OCI-LY3 (cell line): ENCODE data around the gene UCKL1.
A peak's percentile ranks its signal among the peaks of the same experiment; 100 is the strongest.

Experiments
- H2AFZ ChIP-seq: fragments of 200-600, 300-600 bp; shearing (Covaris generic); 2 replicates; pipeline ENCODE4 v1.6.0; 2014; ENCODE audit warnings: antibody characterized with exemption, low read depth, low read length
- H3K27ac ChIP-seq: fragments of 200-600, 300-600 bp; sonication (generic); 2 replicates; pipeline ENCODE4 v1.5.1; 2014; ENCODE audit warnings: mild to moderate bottlenecking, low read length, moderate library complexity, mixed read lengths
- H3K27me3 ChIP-seq: fragments of 200-600, 300-600 bp; sonication (generic); 2 replicates; pipeline ENCODE4 v1.6.1; 2014; ENCODE audit warnings: low read depth, low read length, mixed read lengths
- H3K36me3 ChIP-seq: fragments of 200-600, 300-600 bp; sonication (generic); replicated peaks from 2 replicates; pipeline ENCODE3; 2014; ENCODE audit warnings: low read depth, low read length, mixed read lengths
- H3K4me1 ChIP-seq: fragments of 300-600, 200-600 bp; sonication (generic); 2 replicates; pipeline ENCODE4 v1.6.1; 2014; ENCODE audit warnings: low read length, mixed read lengths
- H3K4me2 ChIP-seq: fragments of 200-600, 300-600 bp; sonication (generic); 2 replicates; pipeline ENCODE4 v1.6.1; 2014; ENCODE audit warnings: low read length, mixed read lengths
- H3K4me3 ChIP-seq: fragments of 300-600, 200-600 bp; sonication (generic); 2 replicates; pipeline ENCODE4 v1.5.1; 2014; ENCODE audit warnings: antibody characterized with exemption, mild to moderate bottlenecking, low read length, moderate library complexity
- H3K79me2 ChIP-seq: fragments of 300-600, 200-600 bp; shearing (Covaris generic); 2 replicates; pipeline ENCODE4 v1.6.1; 2014; ENCODE audit warnings: mild to moderate bottlenecking, low read length, mixed read lengths
- H3K9ac ChIP-seq: fragments of 300-600, 200-600 bp; shearing (Covaris generic); 2 replicates; pipeline ENCODE4 v1.6.0; 2014; ENCODE audit warnings: mild to moderate bottlenecking, low read length, moderate library complexity
- H3K9me3 ChIP-seq: fragments of 200-600, 300-600 bp; shearing (Covaris generic); 2 replicates; pipeline ENCODE4 v1.6.1; 2014; ENCODE audit warnings: low read length, mixed read lengths; ENCODE audit not compliant: insufficient read depth
- H4K20me1 ChIP-seq: fragments of 200-600, 300-600 bp; sonication (generic); 2 replicates; pipeline ENCODE4 v1.6.1; 2016; ENCODE audit warnings: low read length, mixed read lengths; ENCODE audit not compliant: insufficient read depth
- EZH2phosphoT487 ChIP-seq: fragments of 200-600 bp; shearing (Covaris generic); IDR thresholded peaks from 2 replicates; pipeline ENCODE4 v1.6.1; 2018; ENCODE audit warnings: antibody characterized with exemption, mixed run types, low read depth
- TF ChIP-seq, protein P1 (sequence below): fragments of 200-600, 300-600 bp; sonication (generic); IDR thresholded peaks from 2 replicates; pipeline ENCODE4 v1.5.1; 2014; ENCODE audit warnings: antibody characterized with exemption, low read length, low read depth

Gene UCKL1

DNA sequence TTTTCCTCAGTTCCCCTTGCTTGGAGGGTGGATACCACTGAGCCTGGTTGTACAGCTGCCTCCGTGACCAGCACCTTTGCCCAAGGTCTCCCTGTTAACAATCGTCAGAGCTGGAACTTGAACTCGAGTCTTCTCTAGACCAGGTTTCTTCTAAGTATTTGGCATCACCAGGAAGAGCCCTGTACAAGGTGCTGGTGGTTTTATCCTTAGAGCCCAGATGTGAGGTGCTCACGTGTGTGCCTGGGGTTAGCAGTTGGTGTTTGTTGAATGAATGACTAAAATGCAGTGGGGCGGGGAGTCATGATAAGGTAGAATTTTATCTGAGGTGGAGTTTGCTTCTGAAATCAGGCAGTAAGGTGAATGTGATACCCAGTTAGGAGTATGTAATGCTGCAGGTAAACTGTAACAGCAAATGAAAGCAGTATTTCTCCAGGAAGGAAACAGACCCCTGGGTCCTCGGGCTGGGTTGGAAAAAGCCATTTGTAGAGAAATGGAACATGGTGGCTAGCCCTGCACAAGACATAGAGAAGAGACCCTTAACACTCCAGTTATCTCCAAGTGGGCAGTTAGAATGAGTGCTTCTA is 58.1 kb downstream of the UCKL1 start:
- no peaks in the 10 kb centered on the region for H3K9me3 ChIP-seq
- H3K27ac ChIP-seq: no peak overlapping the region
- H3K4me2 ChIP-seq: no peak overlapping the region
- no peaks in the 10 kb centered on the region for H3K27me3 ChIP-seq
- H3K9ac ChIP-seq: no peak overlapping the region
- no peak overlapping the region for H2AFZ ChIP-seq
- peaks cover 8% of the 10 kb centered on the region for H3K4me1 ChIP-seq
- H3K79me2 ChIP-seq: peaks cover 77% of the 10 kb centered on the region
- H3K36me3 ChIP-seq: peaks cover 18% of the 10 kb centered on the region
- no peak for TF ChIP-seq EZH2phosphoT487
- TF ChIP-seq, protein P1, sequence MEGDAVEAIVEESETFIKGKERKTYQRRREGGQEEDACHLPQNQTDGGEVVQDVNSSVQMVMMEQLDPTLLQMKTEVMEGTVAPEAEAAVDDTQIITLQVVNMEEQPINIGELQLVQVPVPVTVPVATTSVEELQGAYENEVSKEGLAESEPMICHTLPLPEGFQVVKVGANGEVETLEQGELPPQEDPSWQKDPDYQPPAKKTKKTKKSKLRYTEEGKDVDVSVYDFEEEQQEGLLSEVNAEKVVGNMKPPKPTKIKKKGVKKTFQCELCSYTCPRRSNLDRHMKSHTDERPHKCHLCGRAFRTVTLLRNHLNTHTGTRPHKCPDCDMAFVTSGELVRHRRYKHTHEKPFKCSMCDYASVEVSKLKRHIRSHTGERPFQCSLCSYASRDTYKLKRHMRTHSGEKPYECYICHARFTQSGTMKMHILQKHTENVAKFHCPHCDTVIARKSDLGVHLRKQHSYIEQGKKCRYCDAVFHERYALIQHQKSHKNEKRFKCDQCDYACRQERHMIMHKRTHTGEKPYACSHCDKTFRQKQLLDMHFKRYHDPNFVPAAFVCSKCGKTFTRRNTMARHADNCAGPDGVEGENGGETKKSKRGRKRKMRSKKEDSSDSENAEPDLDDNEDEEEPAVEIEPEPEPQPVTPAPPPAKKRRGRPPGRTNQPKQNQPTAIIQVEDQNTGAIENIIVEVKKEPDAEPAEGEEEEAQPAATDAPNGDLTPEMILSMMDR: no peak
- H3K4me3 ChIP-seq: no peak overlapping the region
- peaks cover 54% of the 10 kb centered on the region for H4K20me1 ChIP-seq

DNA sequence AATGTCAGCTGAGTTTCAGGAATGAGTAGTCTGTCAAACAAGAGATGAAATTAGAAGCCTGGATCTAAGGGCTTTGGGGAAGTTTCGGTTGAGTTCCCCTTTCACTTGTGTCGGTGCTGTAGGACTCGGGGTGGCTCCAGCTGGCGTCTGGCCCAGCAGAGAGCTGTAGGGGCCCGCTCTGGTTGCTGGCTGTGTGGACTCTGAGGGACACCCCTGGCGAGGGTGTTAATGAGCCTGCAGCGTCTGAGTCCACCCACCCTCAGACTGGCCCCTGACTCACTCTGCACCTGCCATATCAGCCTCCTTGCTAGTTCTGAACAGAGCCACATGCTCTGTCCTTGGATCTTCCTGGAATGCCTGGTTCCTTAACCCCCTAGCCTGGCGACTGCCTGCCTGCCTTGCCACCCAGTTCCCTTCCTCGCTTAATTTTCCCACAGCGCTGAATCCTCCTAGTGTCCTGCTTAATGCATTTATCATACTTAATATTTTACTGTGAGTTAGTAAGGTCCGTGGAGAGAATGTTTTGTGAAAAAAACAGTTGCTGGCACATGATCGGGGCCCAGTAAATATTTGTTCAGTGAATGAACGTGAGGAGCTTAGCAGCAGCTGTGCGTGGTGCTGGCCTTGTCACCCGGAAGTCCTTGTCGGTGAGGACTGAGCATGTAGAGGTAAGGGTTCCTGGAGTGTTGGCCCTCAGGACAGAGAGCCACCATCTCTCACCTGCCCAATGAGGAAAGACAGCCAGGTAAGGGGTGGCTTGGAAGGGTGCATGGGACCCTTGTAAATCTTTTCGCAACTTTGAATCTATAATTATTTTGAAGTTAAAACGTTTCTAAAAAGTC is 59.7 kb downstream of the UCKL1 start:
- H3K9ac ChIP-seq: peak overlapping the region; percentile 96
- peaks cover 8% of the 10 kb centered on the region for H3K4me1 ChIP-seq
- peak overlapping the region; percentile 98 for H3K4me3 ChIP-seq
- H3K36me3 ChIP-seq: peaks cover 15% of the 10 kb centered on the region
- H3K4me2 ChIP-seq: peak overlapping the region; percentile 88
- peaks cover 62% of the 10 kb centered on the region for H3K79me2 ChIP-seq
- no peak overlapping the region for H2AFZ ChIP-seq
- TF ChIP-seq, protein P1: no peak
- no peak for TF ChIP-seq EZH2phosphoT487
- no peaks in the 10 kb centered on the region for H3K9me3 ChIP-seq
- H3K27ac ChIP-seq: peak overlapping the region; percentile 67
- peaks cover 48% of the 10 kb centered on the region for H4K20me1 ChIP-seq
- no peaks in the 10 kb centered on the region for H3K27me3 ChIP-seq

DNA sequence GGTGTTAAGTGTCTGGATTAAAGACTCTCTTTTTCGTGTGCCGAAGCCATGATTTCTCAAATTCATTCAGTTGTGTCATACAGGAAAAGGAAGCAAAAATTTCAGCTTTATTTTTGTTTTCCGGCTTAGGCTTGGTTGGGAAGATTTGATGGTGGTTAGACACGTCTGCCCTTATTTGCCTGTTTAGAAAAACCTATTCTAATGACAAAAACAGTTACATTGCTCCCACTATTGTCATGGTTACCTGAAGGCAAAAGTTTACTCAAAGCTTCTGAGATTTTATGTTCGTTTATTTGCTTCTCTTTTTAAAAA is 60.3 kb downstream of the UCKL1 start:
- peak overlapping the region; percentile 88 for H3K4me2 ChIP-seq
- H2AFZ ChIP-seq: no peak overlapping the region
- H3K27ac ChIP-seq: peak overlapping the region; percentile 67
- peaks cover 8% of the 10 kb centered on the region for H3K4me1 ChIP-seq
- H4K20me1 ChIP-seq: peaks cover 43% of the 10 kb centered on the region
- H3K9me3 ChIP-seq: no peaks in the 10 kb centered on the region
- peaks cover 12% of the 10 kb centered on the region for H3K36me3 ChIP-seq
- H3K4me3 ChIP-seq: peak overlapping the region; percentile 98
- peaks cover 57% of the 10 kb centered on the region for H3K79me2 ChIP-seq
- TF ChIP-seq, protein P1: no peak
- no peak for TF ChIP-seq EZH2phosphoT487
- H3K27me3 ChIP-seq: no peaks in the 10 kb centered on the region
- peak overlapping the region; percentile 96 for H3K9ac ChIP-seq

DNA sequence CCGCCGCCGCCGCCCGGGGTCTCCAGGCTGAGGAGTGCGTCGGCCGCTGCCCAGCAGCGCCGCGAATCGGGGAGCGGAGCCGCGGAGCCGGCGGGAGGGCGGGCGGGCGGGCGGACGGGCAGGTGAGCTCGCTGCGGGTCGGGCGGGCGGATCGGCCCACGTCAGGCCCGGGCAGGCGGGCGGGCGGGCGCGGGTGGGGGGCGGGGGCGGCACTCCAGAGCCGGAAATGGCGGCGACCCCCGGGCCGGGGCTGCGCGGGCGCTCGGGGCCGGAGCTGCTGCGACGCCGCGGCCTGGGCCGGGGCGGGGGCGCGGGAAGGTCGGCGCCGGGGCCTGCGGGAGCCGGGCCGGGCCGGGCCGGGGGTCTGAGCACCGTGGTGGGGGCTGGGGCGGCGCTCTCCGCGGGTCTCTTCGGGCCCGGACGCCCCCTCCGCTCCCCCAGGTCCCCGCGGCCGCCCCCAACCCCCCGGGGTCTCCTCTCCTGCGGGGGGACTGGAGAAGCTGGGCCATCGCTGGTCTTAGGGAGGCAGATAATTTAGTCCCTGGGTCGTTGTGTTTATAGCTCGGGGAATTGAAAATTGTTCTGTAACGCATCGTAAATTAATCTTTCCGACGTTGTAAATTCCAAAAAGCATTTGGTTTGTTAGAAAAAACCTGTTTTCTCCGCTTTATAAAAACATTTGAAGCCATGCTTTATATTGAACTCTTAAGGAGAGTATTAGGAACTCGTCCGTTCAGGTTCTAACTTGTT is 60.8 kb downstream of the UCKL1 start:
- H3K79me2 ChIP-seq: peaks cover 51% of the 10 kb centered on the region
- H3K27ac ChIP-seq: peak overlapping the region; percentile 67
- H2AFZ ChIP-seq: no peak overlapping the region
- peak overlapping the region; percentile 88 for H3K4me2 ChIP-seq
- peaks cover 38% of the 10 kb centered on the region for H4K20me1 ChIP-seq
- peaks cover 15% of the 10 kb centered on the region for H3K36me3 ChIP-seq
- H3K27me3 ChIP-seq: no peaks in the 10 kb centered on the region
- H3K4me1 ChIP-seq: peaks cover 8% of the 10 kb centered on the region
- H3K9ac ChIP-seq: peak overlapping the region; percentile 96
- TF ChIP-seq, protein P1: no peak
- TF ChIP-seq EZH2phosphoT487: no peak
- H3K9me3 ChIP-seq: no peaks in the 10 kb centered on the region
- peak overlapping the region; percentile 98 for H3K4me3 ChIP-seq
